Tibial artery (tissue), 4 donors: ENCODE data around the gene UBE2N.

Experiments
- DNase-seq, 2 donors: peaks; one replicate each; pipeline ENCODE4 v3.0.0-alpha.2; 2019
- H3K27ac ChIP-seq, 2 donors: fragments of 200-600 bp; sonication (generic) in 1 of 2; 1 replicate in 1 of 2; 2 replicates in 1 of 2; pipeline ENCODE4 v1.5.1; 2018 to 2019; ENCODE audit warnings: mild to moderate bottlenecking in 1 of 2
- H3K27me3 ChIP-seq, 2 donors: fragments of 200-600 bp; sonication (generic) in 1 of 2; one replicate each; pipeline versions ENCODE4 v1.5.1 to v1.6.0; 2016 to 2019
- H3K36me3 ChIP-seq, 3 donors: fragments of 200-600 bp; sonication (generic) in 2 of 3; one replicate each; pipeline ENCODE4 v1.5.1; 2016 to 2019; ENCODE audit warnings: mild to moderate bottlenecking in 2 of 3
- H3K4me1 ChIP-seq, 4 donors: fragments of 200-600 bp; sonication (generic) in 2 of 4; 1 replicate in 3 of 4; 2 replicates in 1 of 4; pipeline ENCODE4 v1.5.1; 2016 to 2019
- H3K4me3 ChIP-seq, 2 donors: fragments of 200-600 bp; sonication (generic) in 1 of 2; 1 replicate in 1 of 2; 2 replicates in 1 of 2; pipeline ENCODE4 v1.5.1; 2018 to 2019; ENCODE audit warnings: mild to moderate bottlenecking in 2 of 2
- H3K9me3 ChIP-seq, 3 donors: fragments of 200-600 bp; sonication (generic) in 1 of 3; one replicate each; pipeline ENCODE4 v1.5.1; 2016 to 2019
- intact Hi-C: fragments of 100-400 bp; cut with DNase I; formaldehyde crosslinking; loops from one replicate; pipeline ENCODE4 v1.15.0; 2023; ENCODE audit warnings: low total_unique reads
- TF ChIP-seq, protein P1 (sequence below), 2 experiments: fragments of 200-600 bp in 1 of 2; fragments of 450-650 bp in 1 of 2; IDR thresholded peaks; one replicate each; pipeline ENCODE4 v1.5.1; 2017 to 2019; ENCODE audit warnings: antibody characterized with exemption in 2 of 2, mild to moderate bottlenecking in 1 of 2, moderate library complexity in 1 of 2

UBE2N gene

GRCh38 chr12:93377252-93378195, 64.2 kb downstream of the UBE2N start, which contains the start of gene NUDT4:
Gene NUDT4, plus strand, starts transcription at chr12:93377925. Its CDS starts 398 bp downstream, at chr12:93378323.
- TF ChIP-seq, protein P1, sequence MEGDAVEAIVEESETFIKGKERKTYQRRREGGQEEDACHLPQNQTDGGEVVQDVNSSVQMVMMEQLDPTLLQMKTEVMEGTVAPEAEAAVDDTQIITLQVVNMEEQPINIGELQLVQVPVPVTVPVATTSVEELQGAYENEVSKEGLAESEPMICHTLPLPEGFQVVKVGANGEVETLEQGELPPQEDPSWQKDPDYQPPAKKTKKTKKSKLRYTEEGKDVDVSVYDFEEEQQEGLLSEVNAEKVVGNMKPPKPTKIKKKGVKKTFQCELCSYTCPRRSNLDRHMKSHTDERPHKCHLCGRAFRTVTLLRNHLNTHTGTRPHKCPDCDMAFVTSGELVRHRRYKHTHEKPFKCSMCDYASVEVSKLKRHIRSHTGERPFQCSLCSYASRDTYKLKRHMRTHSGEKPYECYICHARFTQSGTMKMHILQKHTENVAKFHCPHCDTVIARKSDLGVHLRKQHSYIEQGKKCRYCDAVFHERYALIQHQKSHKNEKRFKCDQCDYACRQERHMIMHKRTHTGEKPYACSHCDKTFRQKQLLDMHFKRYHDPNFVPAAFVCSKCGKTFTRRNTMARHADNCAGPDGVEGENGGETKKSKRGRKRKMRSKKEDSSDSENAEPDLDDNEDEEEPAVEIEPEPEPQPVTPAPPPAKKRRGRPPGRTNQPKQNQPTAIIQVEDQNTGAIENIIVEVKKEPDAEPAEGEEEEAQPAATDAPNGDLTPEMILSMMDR (IDR thresholded peaks at IDR 0.05), result peak in 1 of 2 experiments; percentile 11
- Histone ChIP-seq H3K36me3 (no peaks in the 10 kb centered on the region), H3K27me3 (no peaks in the 10 kb centered on the region), H3K9me3 (no peaks in the 10 kb centered on the region), H3K4me1 (peaks cover 0 to 39% (median 23%) of the 10 kb centered on the region in 4 donors), H3K4me3 (peak within 1 kb of the TSS; percentile 84 to 87), H3K27ac (peak within 1 kb of the TSS; percentile 93 to 96)
- intact Hi-C loops, result loop anchor here (2.0 to 5.0 kb wide), 2 partner anchors 75 to 135 kb away; no protein-coding TSS in a partner anchor
- peak; percentile 98 to 99 for DNase-seq

GRCh38 chr12:93376436-93377251, 65.1 kb downstream of the UBE2N start:
- TF ChIP-seq, protein P1 (IDR thresholded peaks at IDR 0.05), result no peak
- intact Hi-C loops, result loop anchor here (2.0 to 5.0 kb wide), 2 partner anchors 74 to 134 kb away; no protein-coding TSS in a partner anchor
- peak overlapping the region; percentile 93 to 96 for H3K27ac ChIP-seq
- peaks cover 0 to 34% (median 18%) of the 10 kb centered on the region in 4 donors for H3K4me1 ChIP-seq
- no peaks in the 10 kb centered on the region for H3K36me3 ChIP-seq
- H3K9me3 ChIP-seq, result no peaks in the 10 kb centered on the region
- peak overlapping the region; percentile 84 to 87 for H3K4me3 ChIP-seq
- no peaks in the 10 kb centered on the region for H3K27me3 ChIP-seq
- DNase-seq, result no peak

DNA sequence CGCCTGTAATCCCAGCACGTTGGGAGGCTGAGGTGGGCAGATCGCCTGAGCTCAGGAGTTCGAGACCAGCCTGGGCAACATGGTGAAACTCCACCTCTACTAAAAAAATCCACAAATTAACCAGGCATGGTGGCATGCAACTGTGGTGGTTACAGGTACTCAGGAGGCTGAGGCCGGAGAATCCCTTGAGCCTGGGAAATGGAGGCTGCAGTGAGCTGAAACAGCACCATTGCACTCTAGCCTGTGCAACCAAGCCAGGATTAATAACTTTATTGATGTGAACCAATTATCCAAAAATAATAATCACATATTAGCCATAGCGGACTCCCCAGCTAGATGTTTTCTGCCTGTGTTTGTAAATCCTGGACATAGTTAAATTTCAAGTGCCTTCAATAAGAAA, 65.8 kb downstream of the UBE2N start:
- TF ChIP-seq, protein P1 (IDR thresholded peaks at IDR 0.05), result no peak
- peaks cover 0 to 34% (median 14%) of the 10 kb centered on the region in 4 donors for H3K4me1 ChIP-seq
- intact Hi-C loops, result loop anchor here (2.0 to 5.0 kb wide), 2 partner anchors 73 to 134 kb away; no protein-coding TSS in a partner anchor
- H3K36me3 ChIP-seq, result no peaks in the 10 kb centered on the region
- no peaks in the 10 kb centered on the region for H3K27me3 ChIP-seq
- DNase-seq, result no peak
- no peaks in the 10 kb centered on the region for H3K9me3 ChIP-seq
- H3K27ac ChIP-seq, result peak overlapping the region; percentile 93 to 96
- H3K4me3 ChIP-seq, result peak overlapping the region in 1 of 2 donors; percentile 84

- intact Hi-C loops, result no loop called here
- H3K36me3 ChIP-seq, result no peaks in the 10 kb centered on the region
- no peak for DNase-seq
- no peak overlapping the region for H3K27ac ChIP-seq
- peaks cover 0 to 34% (median 11%) of the 10 kb centered on the region in 4 donors for H3K4me1 ChIP-seq
- no peaks in the 10 kb centered on the region for H3K9me3 ChIP-seq
- H3K27me3 ChIP-seq, result no peaks in the 10 kb centered on the region
- TF ChIP-seq, protein P1 (IDR thresholded peaks at IDR 0.05), result no peak
- H3K4me3 ChIP-seq, result no peak overlapping the region
These were observed 67.6 kb downstream of the UBE2N start for GRCh38 chr12:93373961-93374656.

GRCh38 chr12:93370947-93371346, 70.8 kb downstream of the UBE2N start:
- intact Hi-C loops, result no loop called here
- TF ChIP-seq, protein P1 (IDR thresholded peaks at IDR 0.05), result no peak

More at GRCh38 chr12:93370947-93371346, 70.8 kb downstream of the UBE2N start:
- DNase-seq, result no peak
- Histone ChIP-seq H3K4me1 (peaks cover 0 to 24% (median 6%) of the 10 kb centered on the region in 4 donors), H3K27ac (no peak overlapping the region), H3K4me3 (no peak overlapping the region), H3K36me3 (no peaks in the 10 kb centered on the region), H3K9me3 (no peaks in the 10 kb centered on the region), H3K27me3 (no peaks in the 10 kb centered on the region)
